C4-2B (cell line): Measurements from ENCODE around the gene PFKFB1.

Experiments
- ZFX ChIP-seq: fragments of 450-650 bp; IDR thresholded peaks from 2 replicates; pipeline ENCODE4 v1.6.1; 2017
- TF ChIP-seq, protein P1 (sequence below): fragments of 450-650 bp; conservative IDR thresholded peaks from 2 replicates; pipeline ENCODE4 v1.5.1; 2017; ENCODE audit warnings: mild to moderate bottlenecking

- TF ChIP-seq, protein P1, sequence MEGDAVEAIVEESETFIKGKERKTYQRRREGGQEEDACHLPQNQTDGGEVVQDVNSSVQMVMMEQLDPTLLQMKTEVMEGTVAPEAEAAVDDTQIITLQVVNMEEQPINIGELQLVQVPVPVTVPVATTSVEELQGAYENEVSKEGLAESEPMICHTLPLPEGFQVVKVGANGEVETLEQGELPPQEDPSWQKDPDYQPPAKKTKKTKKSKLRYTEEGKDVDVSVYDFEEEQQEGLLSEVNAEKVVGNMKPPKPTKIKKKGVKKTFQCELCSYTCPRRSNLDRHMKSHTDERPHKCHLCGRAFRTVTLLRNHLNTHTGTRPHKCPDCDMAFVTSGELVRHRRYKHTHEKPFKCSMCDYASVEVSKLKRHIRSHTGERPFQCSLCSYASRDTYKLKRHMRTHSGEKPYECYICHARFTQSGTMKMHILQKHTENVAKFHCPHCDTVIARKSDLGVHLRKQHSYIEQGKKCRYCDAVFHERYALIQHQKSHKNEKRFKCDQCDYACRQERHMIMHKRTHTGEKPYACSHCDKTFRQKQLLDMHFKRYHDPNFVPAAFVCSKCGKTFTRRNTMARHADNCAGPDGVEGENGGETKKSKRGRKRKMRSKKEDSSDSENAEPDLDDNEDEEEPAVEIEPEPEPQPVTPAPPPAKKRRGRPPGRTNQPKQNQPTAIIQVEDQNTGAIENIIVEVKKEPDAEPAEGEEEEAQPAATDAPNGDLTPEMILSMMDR, result no peak
- no peak for TF ChIP-seq ZFX
Measured at GRCh38 chrX:55033429-55033828, 39.4 kb upstream of the PFKFB1 start.
